22Rv1 (cell line): ENCODE data around the gene RASL10B.

Experiments used
- ZFX ChIP-seq: fragments of 450-650 bp; IDR thresholded peaks from 2 replicates; pipeline ENCODE4 v1.6.1; 2017; ENCODE audit warnings: antibody characterized with exemption, borderline replicate concordance
- TF ChIP-seq, protein P1 (sequence below): fragments of 450-650 bp; IDR thresholded peaks from 2 replicates; pipeline ENCODE4 v1.5.1; 2017; ENCODE audit warnings: mild to moderate bottlenecking

DNA sequence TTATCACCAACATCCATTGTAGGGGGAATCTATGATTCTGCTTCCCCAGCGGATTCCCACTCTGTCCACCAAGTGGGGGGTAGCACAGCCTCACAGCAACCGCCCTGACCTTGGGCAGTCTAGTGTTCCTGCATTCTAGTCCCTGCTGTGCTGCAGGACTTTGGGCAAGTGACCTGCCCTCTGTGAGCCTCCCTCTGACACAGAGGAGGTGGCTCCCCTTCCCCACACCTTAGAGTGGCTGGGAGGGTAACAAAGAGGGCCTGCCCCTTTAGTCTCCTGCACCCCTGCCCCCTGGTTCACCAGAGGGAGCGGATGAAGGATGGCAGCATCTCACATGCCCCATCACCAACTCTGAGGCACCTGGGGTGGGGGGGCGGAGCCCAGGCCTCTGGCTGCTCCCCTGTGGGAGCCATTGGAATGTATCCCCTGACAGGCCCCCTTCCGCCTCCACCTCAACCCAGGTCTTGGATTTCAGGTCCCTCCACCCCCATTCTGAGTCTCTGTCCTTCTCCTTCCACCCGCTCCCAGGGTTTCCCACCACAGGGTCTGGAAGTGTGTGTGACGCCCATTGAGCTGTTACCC, 11.5 kb downstream of the RASL10B start:
- TF ChIP-seq, protein P1, sequence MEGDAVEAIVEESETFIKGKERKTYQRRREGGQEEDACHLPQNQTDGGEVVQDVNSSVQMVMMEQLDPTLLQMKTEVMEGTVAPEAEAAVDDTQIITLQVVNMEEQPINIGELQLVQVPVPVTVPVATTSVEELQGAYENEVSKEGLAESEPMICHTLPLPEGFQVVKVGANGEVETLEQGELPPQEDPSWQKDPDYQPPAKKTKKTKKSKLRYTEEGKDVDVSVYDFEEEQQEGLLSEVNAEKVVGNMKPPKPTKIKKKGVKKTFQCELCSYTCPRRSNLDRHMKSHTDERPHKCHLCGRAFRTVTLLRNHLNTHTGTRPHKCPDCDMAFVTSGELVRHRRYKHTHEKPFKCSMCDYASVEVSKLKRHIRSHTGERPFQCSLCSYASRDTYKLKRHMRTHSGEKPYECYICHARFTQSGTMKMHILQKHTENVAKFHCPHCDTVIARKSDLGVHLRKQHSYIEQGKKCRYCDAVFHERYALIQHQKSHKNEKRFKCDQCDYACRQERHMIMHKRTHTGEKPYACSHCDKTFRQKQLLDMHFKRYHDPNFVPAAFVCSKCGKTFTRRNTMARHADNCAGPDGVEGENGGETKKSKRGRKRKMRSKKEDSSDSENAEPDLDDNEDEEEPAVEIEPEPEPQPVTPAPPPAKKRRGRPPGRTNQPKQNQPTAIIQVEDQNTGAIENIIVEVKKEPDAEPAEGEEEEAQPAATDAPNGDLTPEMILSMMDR, result no peak
- no peak for TF ChIP-seq ZFX
